ENCODE data around the gene MEX3A. TPM values are rescaled to one million over a fixed set of nuclear protein-coding genes. Genes with fewer than 3 reads are reported as not detected.

The MEX3A gene
- total RNA-seq, 1 experiment from 2014 or later = 68.0 TPM

- no peak overlapping the region for H2BK5ac ChIP-seq (ENCODE audit: insufficient read length, low read length)
- H3K23ac ChIP-seq (ENCODE audit: insufficient read length, low read depth, low read length) = no peak overlapping the region
- Mint-ChIP-seq H3K27me3 (ENCODE audit: low read depth) (peaks cover 11% of the 10 kb centered on the region), H3K27ac (peak overlapping the region in 2 of 3 experiments; percentile 20 to 36; a peak in 1 of 7 replicates), H3K36me3 (ENCODE audit: insufficient read depth in 1 of 3, low read depth in 3 of 3) (peaks cover 0 to 2% (median 0%) of the 10 kb centered on the region in 3 experiments; a peak in 1 of 7 replicates), H3K4me3 (no peak overlapping the region; a peak in 1 of 5 replicates), H3K9me3 (no peaks in the 10 kb centered on the region; a peak in 1 of 5 replicates), H3K4me1 (peaks cover 31 to 48% of the 10 kb centered on the region in 2 experiments)
- H2AK5ac ChIP-seq (ENCODE audit: insufficient read length, low read length) = no peak overlapping the region
- WGBS (ENCODE audit: extremely low coverage, insufficient read length, low lambda C conversion rate) = no CpG with 5 or more reads among the region's 10 CpGs
- DNase-seq = no peak
- H3K4ac ChIP-seq (ENCODE audit: low read depth, low read length) = no peak overlapping the region
- no peak overlapping the region for H3K27ac ChIP-seq (ENCODE audit: insufficient read length, low read depth, low read length)
- H3K79me2 ChIP-seq (ENCODE audit: insufficient read depth, low read length) = no peaks in the 10 kb centered on the region
- no peak for TF ChIP-seq CTCF (conservative IDR thresholded peaks at IDR 0.05)
- H3K18ac ChIP-seq (ENCODE audit: insufficient read length, low read depth, low read length) = no peak overlapping the region
- H2BK120ac ChIP-seq (ENCODE audit: low read depth, low read length, poor library complexity, severe bottlenecking) = no peak overlapping the region
- 0 out of 2 replicates have a peak, but pooled peaks cover under 1% of the 10 kb centered on the region for H3K4me1 ChIP-seq (ENCODE audit: insufficient read depth, low read length)
- no peaks in the 10 kb centered on the region for H3K27me3 ChIP-seq (ENCODE audit: insufficient read depth, low read length)
- H2BK20ac ChIP-seq (ENCODE audit: low read depth, low read length, poor library complexity, severe bottlenecking) = no peak overlapping the region
- H3K56ac ChIP-seq (ENCODE audit: insufficient read length, low read depth, low read length) = no peak overlapping the region
- H2AFZ ChIP-seq (ENCODE audit: low read length) = no peak overlapping the region
- peaks cover 13% of the 10 kb centered on the region for H3K23me2 ChIP-seq (ENCODE audit: insufficient read length, low read depth, low read length, poor library complexity, severe bottlenecking)
- H4K91ac ChIP-seq (ENCODE audit: insufficient read length, low read depth, low read length) = no peak overlapping the region
- H2BK15ac ChIP-seq (ENCODE audit: low read depth, low read length) = no peak overlapping the region
- no peaks in the 10 kb centered on the region for H3K79me1 ChIP-seq (ENCODE audit: insufficient read depth, low read depth, low read length, poor library complexity, severe bottlenecking)
- no peaks in the 10 kb centered on the region for H3K9me3 ChIP-seq (ENCODE audit: control insufficient read depth, low read depth, low read length)
- H4K5ac ChIP-seq (ENCODE audit: insufficient read length, low read depth, low read length) = no peak overlapping the region
- no peak overlapping the region for H4K8ac ChIP-seq (replicated peaks; ENCODE audit: insufficient read length, low read depth, low read length)
- H3T11ph ChIP-seq (ENCODE audit: low read length) = no peak overlapping the region
- no peak overlapping the region for H3K4me2 ChIP-seq (ENCODE audit: insufficient read depth, insufficient read length, low read length)
- no peaks in the 10 kb centered on the region for H4K20me1 ChIP-seq (ENCODE audit: control insufficient read depth, insufficient read depth, insufficient read length)
- no peak overlapping the region for H3K9ac ChIP-seq (ENCODE audit: extremely low read depth, insufficient read length, low read length)
- no peak overlapping the region for H3K14ac ChIP-seq (ENCODE audit: insufficient read depth, low read length)
- H2BK12ac ChIP-seq (ENCODE audit: insufficient read length, low read depth, low read length) = peak overlapping the region; percentile 8
Measured at GRCh38 chr1:156112276-156113137, 30.2 kb upstream of the MEX3A start.

All from H9 (cell line).